ENCODE measurements around the gene ZNF652. TPM values are rescaled to one million over a fixed set of nuclear protein-coding genes. Genes with fewer than 3 reads are reported as not detected.
A peak's percentile ranks its signal among the peaks of the same experiment; 100 is the strongest.

Gene ZNF652
- polyA plus RNA-seq, 1 of the 3 experiments (the other 2 are of a cell fraction), result 5.1 TPM

DNA sequence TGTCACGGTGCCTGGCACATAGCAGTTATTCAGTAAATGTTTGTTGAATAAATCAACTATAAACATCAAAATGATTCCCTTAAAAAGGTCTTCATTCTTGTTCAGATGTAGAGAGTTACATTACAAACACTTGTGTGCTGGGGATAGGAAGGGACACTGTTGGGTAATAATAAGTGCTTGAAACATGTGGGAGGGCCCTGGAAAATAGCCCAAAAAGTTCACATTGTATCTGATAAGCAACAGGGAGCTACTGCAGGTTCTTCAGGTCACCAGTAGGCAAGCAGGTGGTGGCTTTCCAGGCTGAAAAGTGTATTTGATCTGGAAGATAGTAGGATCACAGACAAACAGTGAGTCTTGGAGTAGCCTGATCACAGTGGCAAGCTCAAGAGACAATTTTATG lies 19.0 kb upstream of the ZNF652 start:
- H3K27me3 ChIP-seq (ENCODE audit: insufficient read depth), result no peaks in the 10 kb centered on the region
- TF ChIP-seq, protein P1, sequence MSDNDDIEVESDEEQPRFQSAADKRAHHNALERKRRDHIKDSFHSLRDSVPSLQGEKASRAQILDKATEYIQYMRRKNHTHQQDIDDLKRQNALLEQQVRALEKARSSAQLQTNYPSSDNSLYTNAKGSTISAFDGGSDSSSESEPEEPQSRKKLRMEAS (IDR thresholded peaks at IDR 0.05; ENCODE audit: low read depth), result no peak
- no peak for TF ChIP-seq FOSL2 (IDR thresholded peaks at IDR 0.05; ENCODE audit: borderline replicate concordance, low read depth)
- TF ChIP-seq MXI1 (IDR thresholded peaks at IDR 0.05; ENCODE audit: low read depth, low read length), result no peak
- no peak for TF ChIP-seq JUND (IDR thresholded peaks at IDR 0.05)
- no peak for TF ChIP-seq GABPA (IDR thresholded peaks at IDR 0.05; ENCODE audit: low read depth)
- TF ChIP-seq GATA2 (CRISPR knock-in tag; IDR thresholded peaks at IDR 0.05), result no peak
- TF ChIP-seq RAD21 (IDR thresholded peaks at IDR 0.05; ENCODE audit: low read length), result no peak
- no peak for TF ChIP-seq EP300 (IDR thresholded peaks at IDR 0.05; ENCODE audit: borderline replicate concordance in 1 of 2, low read depth in 1 of 2, low read length in 1 of 2)
- TF ChIP-seq NFIC (IDR thresholded peaks at IDR 0.05; ENCODE audit: borderline replicate concordance), result no peak
- TF ChIP-seq, protein P2, sequence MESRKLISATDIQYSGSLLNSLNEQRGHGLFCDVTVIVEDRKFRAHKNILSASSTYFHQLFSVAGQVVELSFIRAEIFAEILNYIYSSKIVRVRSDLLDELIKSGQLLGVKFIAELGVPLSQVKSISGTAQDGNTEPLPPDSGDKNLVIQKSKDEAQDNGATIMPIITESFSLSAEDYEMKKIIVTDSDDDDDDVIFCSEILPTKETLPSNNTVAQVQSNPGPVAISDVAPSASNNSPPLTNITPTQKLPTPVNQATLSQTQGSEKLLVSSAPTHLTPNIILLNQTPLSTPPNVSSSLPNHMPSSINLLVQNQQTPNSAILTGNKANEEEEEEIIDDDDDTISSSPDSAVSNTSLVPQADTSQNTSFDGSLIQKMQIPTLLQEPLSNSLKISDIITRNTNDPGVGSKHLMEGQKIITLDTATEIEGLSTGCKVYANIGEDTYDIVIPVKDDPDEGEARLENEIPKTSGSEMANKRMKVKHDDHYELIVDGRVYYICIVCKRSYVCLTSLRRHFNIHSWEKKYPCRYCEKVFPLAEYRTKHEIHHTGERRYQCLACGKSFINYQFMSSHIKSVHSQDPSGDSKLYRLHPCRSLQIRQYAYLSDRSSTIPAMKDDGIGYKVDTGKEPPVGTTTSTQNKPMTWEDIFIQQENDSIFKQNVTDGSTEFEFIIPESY (IDR thresholded peaks at IDR 0.05; ENCODE audit: borderline replicate concordance, low read depth), result no peak
- no peak for TF ChIP-seq TCF12 (IDR thresholded peaks at IDR 0.05)
- TF ChIP-seq, protein P3, sequence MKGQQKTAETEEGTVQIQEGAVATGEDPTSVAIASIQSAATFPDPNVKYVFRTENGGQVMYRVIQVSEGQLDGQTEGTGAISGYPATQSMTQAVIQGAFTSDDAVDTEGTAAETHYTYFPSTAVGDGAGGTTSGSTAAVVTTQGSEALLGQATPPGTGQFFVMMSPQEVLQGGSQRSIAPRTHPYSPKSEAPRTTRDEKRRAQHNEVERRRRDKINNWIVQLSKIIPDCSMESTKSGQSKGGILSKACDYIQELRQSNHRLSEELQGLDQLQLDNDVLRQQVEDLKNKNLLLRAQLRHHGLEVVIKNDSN (IDR thresholded peaks at IDR 0.05; ENCODE audit: borderline replicate concordance, low read depth), result no peak
- no peak for TF ChIP-seq ELF1 (IDR thresholded peaks at IDR 0.05)
- TF ChIP-seq RCOR1 (IDR thresholded peaks at IDR 0.05; ENCODE audit: low read length), result no peak
- no peaks in the 10 kb centered on the region for H3K79me2 ChIP-seq (ENCODE audit: insufficient read depth)
- H4K20me1 ChIP-seq (ENCODE audit: insufficient read depth), result no peaks in the 10 kb centered on the region
- H3K27ac ChIP-seq (ENCODE audit: low read depth in 2 of 2, low read length in 1 of 2), result no peak overlapping the region
- no peaks in the 10 kb centered on the region for H3K9me3 ChIP-seq
- H3F3A ChIP-seq (replicated peaks; ENCODE audit: insufficient read depth), result no peaks in the 10 kb centered on the region
- peaks cover 0 to 10% of the 10 kb centered on the region in 2 experiments; a peak in 1 of 4 replicates for H3K4me1 ChIP-seq (ENCODE audit: control insufficient read depth in 1 of 2, insufficient read depth in 2 of 2, low read depth in 1 of 2, low read length in 1 of 2)
- no peak for DNase-seq
- no peak overlapping the region for H3K4me3 ChIP-seq (ENCODE audit: low read depth in 2 of 2, low read length in 1 of 2)
- H3K9me2 ChIP-seq, result no peaks in the 10 kb centered on the region
- ChIA-PET CTCF (interaction anchor here (0.6 to 5.4 kb wide), 12 partner anchors 10 to 429 kb away, joined by 3 to 23 read pairs (median 3); no protein-coding TSS in a partner anchor), POLR2A (no interaction called here)
- H3K4me2 ChIP-seq, result no peak overlapping the region
- H2AFZ ChIP-seq (ENCODE audit: low read depth), result no peak overlapping the region
- H3K36me3 ChIP-seq (replicated peaks in 1 of 2; ENCODE audit: control insufficient read depth in 1 of 2, insufficient read depth in 2 of 2, low read length in 1 of 2), result no peaks in the 10 kb centered on the region
- H3K9ac ChIP-seq, result no peak overlapping the region
- WGBS (ENCODE audit: low lambda C conversion rate), result 56% methylated on average over 1 of the region's 1 CpG

DNA sequence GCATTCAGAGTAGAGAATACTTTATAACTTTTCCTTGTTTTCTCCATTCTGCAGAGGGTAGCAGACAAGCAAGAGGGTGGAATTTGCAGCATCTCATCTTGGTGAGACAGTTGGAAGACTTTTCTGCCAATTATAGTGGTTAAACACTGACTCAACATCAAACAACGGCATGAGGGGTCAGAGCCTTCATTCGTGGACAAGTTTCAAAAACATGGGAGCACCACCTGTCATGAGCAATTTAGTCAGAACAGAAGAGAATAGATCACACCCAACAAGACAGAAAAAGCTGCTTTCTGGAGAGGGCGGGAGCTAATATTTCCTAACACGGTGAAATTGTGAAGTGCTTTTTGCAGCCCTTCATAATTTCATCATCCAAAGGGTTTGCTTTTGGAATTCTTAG lies 17.9 kb upstream of the ZNF652 start:
- no peak for DNase-seq
- 72% methylated on average over 4 of the region's 4 CpGs for WGBS (ENCODE audit: low lambda C conversion rate)
- ChIA-PET CTCF (interaction anchor here (1.0 to 4.2 kb wide), 3 partner anchors 11 to 153 kb away, joined by 3 to 21 read pairs (median 3); no protein-coding TSS in a partner anchor), POLR2A (no interaction called here)
- Histone ChIP-seq H3K9me2 (no peaks in the 10 kb centered on the region), H3F3A (replicated peaks; ENCODE audit: insufficient read depth) (no peaks in the 10 kb centered on the region), H3K4me3 (ENCODE audit: low read depth in 2 of 2, low read length in 1 of 2) (no peak overlapping the region), H3K27me3 (ENCODE audit: insufficient read depth) (no peaks in the 10 kb centered on the region), H3K4me2 (no peak overlapping the region), H3K36me3 (replicated peaks in 1 of 2; ENCODE audit: control insufficient read depth in 1 of 2, insufficient read depth in 2 of 2, low read length in 1 of 2) (no peaks in the 10 kb centered on the region), H3K27ac (ENCODE audit: low read depth in 2 of 2, low read length in 1 of 2) (no peak overlapping the region), H3K4me1 (ENCODE audit: control insufficient read depth in 1 of 2, insufficient read depth in 2 of 2, low read depth in 1 of 2, low read length in 1 of 2) (peaks cover 0 to 10% of the 10 kb centered on the region in 2 experiments; a peak in 1 of 4 replicates), H2AFZ (ENCODE audit: low read depth) (no peak overlapping the region), H3K9me3 (no peaks in the 10 kb centered on the region), H4K20me1 (ENCODE audit: insufficient read depth) (no peaks in the 10 kb centered on the region), H3K9ac (no peak overlapping the region), H3K79me2 (ENCODE audit: insufficient read depth) (no peaks in the 10 kb centered on the region)
- TF ChIP-seq, protein P4, sequence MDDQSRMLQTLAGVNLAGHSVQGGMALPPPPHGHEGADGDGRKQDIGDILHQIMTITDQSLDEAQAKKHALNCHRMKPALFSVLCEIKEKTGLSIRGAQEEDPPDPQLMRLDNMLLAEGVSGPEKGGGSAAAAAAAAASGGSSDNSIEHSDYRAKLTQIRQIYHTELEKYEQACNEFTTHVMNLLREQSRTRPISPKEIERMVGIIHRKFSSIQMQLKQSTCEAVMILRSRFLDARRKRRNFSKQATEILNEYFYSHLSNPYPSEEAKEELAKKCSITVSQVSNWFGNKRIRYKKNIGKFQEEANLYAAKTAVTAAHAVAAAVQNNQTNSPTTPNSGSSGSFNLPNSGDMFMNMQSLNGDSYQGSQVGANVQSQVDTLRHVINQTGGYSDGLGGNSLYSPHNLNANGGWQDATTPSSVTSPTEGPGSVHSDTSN (IDR thresholded peaks at IDR 0.05), result 0 out of 2 replicates have a peak, but pooled peaks have one; percentile 6
- TF ChIP-seq TAF1 (IDR thresholded peaks at IDR 0.05; ENCODE audit: borderline replicate concordance, low read depth, low read length) (no peak), EP300 (IDR thresholded peaks at IDR 0.05; ENCODE audit: borderline replicate concordance in 1 of 2, low read depth in 1 of 2, low read length in 1 of 2) (no peak)
